IMR-90 (cell line): ENCODE data around the gene NKAIN1.

Source experiments
- BHLHE40 ChIP-seq: fragments of 150-350 bp; IDR thresholded peaks from 2 replicates; pipeline ENCODE4 v1.6.1; 2016; ENCODE audit warnings: mild to moderate bottlenecking, low read depth, low read length
- CEBPB ChIP-seq: IDR thresholded peaks from 2 replicates; pipeline ENCODE4 v1.6.1; 2012; ENCODE audit warnings: low read depth, low read length, improper control_type of control experiment
- CTCF ChIP-seq: conservative IDR thresholded peaks from 2 replicates; pipeline ENCODE4 v1.5.1; 2012; ENCODE audit warnings: mild to moderate bottlenecking, low read depth, low read length, improper control_type of control experiment
- FOS ChIP-seq: fragments of 150-350 bp; IDR thresholded peaks from 2 replicates; pipeline ENCODE4 v1.6.1; 2016; ENCODE audit warnings: low read depth, low read length
- MAFK ChIP-seq: IDR thresholded peaks from 2 replicates; pipeline ENCODE4 v1.6.1; 2012; ENCODE audit warnings: low read depth, low read length, improper control_type of control experiment
- MAZ ChIP-seq: IDR thresholded peaks from 2 replicates; pipeline ENCODE4 v1.6.1; 2012; ENCODE audit warnings: low read depth, mild to moderate bottlenecking, low read length, improper control_type of control experiment, moderate library complexity, borderline replicate concordance
- MXI1 ChIP-seq: IDR thresholded peaks from 2 replicates; pipeline ENCODE4 v1.6.1; 2012; ENCODE audit warnings: low read depth, mild to moderate bottlenecking, low read length, moderate library complexity, borderline replicate concordance
- POLR2A ChIP-seq: IDR thresholded peaks from 2 replicates; pipeline ENCODE4 v1.6.1; 2012; ENCODE audit warnings: mild to moderate bottlenecking, low read depth, low read length
- RAD21 ChIP-seq: IDR thresholded peaks from 2 replicates; pipeline ENCODE4 v1.6.1; 2012; ENCODE audit warnings: low read length, improper control_type of control experiment
- RCOR1 ChIP-seq: IDR thresholded peaks from 2 replicates; pipeline ENCODE4 v1.6.1; 2012; ENCODE audit warnings: mild to moderate bottlenecking, low read length, improper control_type of control experiment; ENCODE audit not compliant: insufficient replicate concordance
- RFX5 ChIP-seq: IDR thresholded peaks from 2 replicates; pipeline ENCODE4 v1.8.0; 2012; ENCODE audit warnings: low read depth, mild to moderate bottlenecking, low read length, moderate library complexity
- SMC3 ChIP-seq: fragments of 150-350 bp; IDR thresholded peaks from 2 replicates; pipeline ENCODE4 v1.6.1; 2016; ENCODE audit warnings: low read depth, mild to moderate bottlenecking, antibody characterized with exemption, low read length, moderate library complexity
- USF2 ChIP-seq: fragments of 150-350 bp; IDR thresholded peaks from 2 replicates; pipeline ENCODE4 v1.6.1; 2017; ENCODE audit warnings: mild to moderate bottlenecking, antibody characterized with exemption, low read length, low read depth

GRCh38 chr1:31164291-31164690 lies 75.4 kb downstream of the NKAIN1 start:
- TF ChIP-seq BHLHE40 (no peak), CTCF (no peak), POLR2A (no peak), FOS (no peak), RCOR1 (no peak), MXI1 (no peak), RAD21 (no peak), USF2 (no peak), MAFK (no peak), CEBPB (no peak), MAZ (no peak), RFX5 (no peak), SMC3 (no peak)
